Tibial nerve (tissue), 4 donors: ENCODE measurements around the gene MEIOB.

ENCODE experiments used
- EP300 ChIP-seq, 2 donors: sonication (generic); formaldehyde crosslinking; IDR thresholded peaks; one replicate each; pipeline ENCODE4 v1.6.1; 2017; ENCODE audit warnings: antibody characterized with exemption in 2 of 2, mild to moderate bottlenecking in 1 of 2
- POLR2A ChIP-seq, 2 donors: fragments of 450-650 bp; IDR thresholded peaks; one replicate each; pipeline ENCODE4 v1.6.1; 2017; ENCODE audit warnings: antibody characterized with exemption in 2 of 2, mild to moderate bottlenecking in 2 of 2, moderate library complexity in 2 of 2
- TF ChIP-seq, protein P1 (sequence below), 5 experiments: fragments of 200-600 bp in 3 of 5; fragments of 450-650 bp in 2 of 5; sonication (generic) in 3 of 5; IDR thresholded peaks; one replicate each; pipeline ENCODE4 v1.5.1; 2016 to 2019; ENCODE audit warnings: antibody characterized with exemption in 5 of 5, mild to moderate bottlenecking in 3 of 5, moderate library complexity in 2 of 5

DNA sequence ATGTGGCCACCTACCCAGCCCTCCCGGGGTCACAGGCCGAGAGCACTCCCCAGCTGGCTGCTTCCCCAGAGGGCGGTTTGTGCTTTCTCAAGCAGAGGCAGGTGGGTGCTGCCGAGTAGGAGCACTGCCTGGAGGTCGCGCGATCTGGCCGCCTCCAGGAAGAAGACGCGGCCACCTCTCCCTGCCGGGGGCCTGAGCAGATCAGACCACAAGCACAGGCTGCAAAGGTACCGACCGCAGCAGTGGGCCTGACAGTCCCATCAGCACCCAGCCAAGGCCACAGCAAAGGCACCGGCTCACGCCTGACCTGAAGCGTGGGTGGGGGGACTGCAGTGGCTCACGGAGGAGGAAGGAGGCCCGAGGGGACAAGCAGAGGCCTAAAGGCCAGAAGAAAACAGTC lies 63.3 kb downstream of the MEIOB start:
- TF ChIP-seq, protein P1, sequence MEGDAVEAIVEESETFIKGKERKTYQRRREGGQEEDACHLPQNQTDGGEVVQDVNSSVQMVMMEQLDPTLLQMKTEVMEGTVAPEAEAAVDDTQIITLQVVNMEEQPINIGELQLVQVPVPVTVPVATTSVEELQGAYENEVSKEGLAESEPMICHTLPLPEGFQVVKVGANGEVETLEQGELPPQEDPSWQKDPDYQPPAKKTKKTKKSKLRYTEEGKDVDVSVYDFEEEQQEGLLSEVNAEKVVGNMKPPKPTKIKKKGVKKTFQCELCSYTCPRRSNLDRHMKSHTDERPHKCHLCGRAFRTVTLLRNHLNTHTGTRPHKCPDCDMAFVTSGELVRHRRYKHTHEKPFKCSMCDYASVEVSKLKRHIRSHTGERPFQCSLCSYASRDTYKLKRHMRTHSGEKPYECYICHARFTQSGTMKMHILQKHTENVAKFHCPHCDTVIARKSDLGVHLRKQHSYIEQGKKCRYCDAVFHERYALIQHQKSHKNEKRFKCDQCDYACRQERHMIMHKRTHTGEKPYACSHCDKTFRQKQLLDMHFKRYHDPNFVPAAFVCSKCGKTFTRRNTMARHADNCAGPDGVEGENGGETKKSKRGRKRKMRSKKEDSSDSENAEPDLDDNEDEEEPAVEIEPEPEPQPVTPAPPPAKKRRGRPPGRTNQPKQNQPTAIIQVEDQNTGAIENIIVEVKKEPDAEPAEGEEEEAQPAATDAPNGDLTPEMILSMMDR (IDR thresholded peaks at IDR 0.05), result no peak
- no peak for TF ChIP-seq EP300 (IDR thresholded peaks at IDR 0.05)
- TF ChIP-seq POLR2A (IDR thresholded peaks at IDR 0.05), result no peak
